SK-N-MC (cell line): Measurements from ENCODE around the gene MIEF1.

Source experiments
- DNase-seq: peaks from one replicate; pipeline ENCODE4 v3.0.0-alpha.2; 2011; ENCODE audit warnings: low read depth, low spot score
- H3K27ac ChIP-seq: fragments of 200-600 bp; sonication (generic); 2 replicates; pipeline ENCODE4 v1.5.1; 2016; ENCODE audit warnings: mixed run types
- H3K36me3 ChIP-seq: fragments of 200-600 bp; sonication (generic); 2 replicates; pipeline ENCODE4 v1.6.1; 2017; ENCODE audit warnings: antibody characterized with exemption, low read length, mixed read lengths; ENCODE audit not compliant: insufficient read depth
- H3K4me3 ChIP-seq: fragments of 200-600 bp; sonication (generic); 2 replicates; pipeline ENCODE4 v1.5.1; 2016
- H3K9ac ChIP-seq: fragments of 200-600 bp; sonication (generic); 2 replicates; pipeline ENCODE4 v1.8.0; 2017; ENCODE audit warnings: mixed run types, mixed read lengths; ENCODE audit not compliant: insufficient read length
- H3K9me3 ChIP-seq: fragments of 200-600 bp; sonication (generic); 2 replicates; pipeline ENCODE4 v1.6.1; 2017; ENCODE audit warnings: low read depth, mild to moderate bottlenecking, antibody characterized with exemption, low read length, moderate library complexity, mixed read lengths
- EZH2 ChIP-seq: fragments of 200-600 bp; sonication (generic); IDR thresholded peaks from one replicate; pipeline ENCODE4 v1.6.1; 2017; ENCODE audit warnings: antibody characterized with exemption
- FOXP2 ChIP-seq: optimal IDR thresholded peaks from 2 replicates; pipeline ENCODE3; 2011; ENCODE audit warnings: mild to moderate bottlenecking, moderate library complexity; ENCODE audit not compliant: insufficient read depth; ENCODE audit errors: extremely low read length, control extremely low read depth
- POLR2AphosphoS5 ChIP-seq: IDR thresholded peaks from 2 replicates; pipeline ENCODE4 v1.6.1; 2012; ENCODE audit warnings: mild to moderate bottlenecking, low read depth, low read length, borderline replicate concordance

Gene MIEF1

DNA sequence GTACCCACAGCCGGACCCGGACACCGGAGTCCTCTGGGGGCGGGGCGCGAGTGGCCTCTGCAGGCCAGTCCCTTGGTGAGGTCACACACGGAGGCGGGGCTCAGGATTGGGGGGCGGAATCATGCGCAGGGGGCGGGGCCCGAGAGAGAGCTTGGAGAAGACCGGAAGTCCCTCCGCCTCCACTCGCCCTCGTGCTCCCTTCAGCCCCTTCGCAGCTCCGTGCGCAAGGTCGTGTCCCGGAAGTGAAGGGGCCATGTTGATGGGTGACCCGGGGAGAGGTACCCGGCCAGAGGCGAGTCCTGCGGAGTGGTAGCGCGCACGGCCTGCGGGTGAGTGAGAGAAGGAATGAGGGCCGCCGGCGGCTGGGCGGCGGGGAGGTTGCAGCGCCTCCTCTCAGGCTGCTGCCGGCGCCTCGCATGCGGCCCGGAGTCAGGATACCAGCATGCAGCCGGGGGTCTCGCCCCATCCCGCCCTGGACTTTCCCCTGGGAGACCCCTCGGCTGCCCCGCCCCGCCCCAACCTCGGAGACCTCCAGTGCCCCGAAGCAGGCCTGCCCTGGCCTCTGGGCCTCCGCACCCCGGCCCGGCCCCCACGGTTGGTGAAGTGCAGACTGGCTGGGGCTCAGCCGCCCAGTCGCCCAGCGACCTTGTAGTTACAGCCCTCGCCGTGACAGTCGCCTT is at the start of gene MIEF1:
Gene MIEF1 (plus strand): TSS at position 182 of the 680 bp plus-strand sequence. CDS start 9,005 bp downstream, outside the sequence.
- Histone ChIP-seq H3K4me3 (peak within 1 kb of the TSS; percentile 97), H3K36me3 (peaks cover 38% of the 10 kb centered on the region), H3K27ac (peak within 1 kb of the TSS; percentile 75), H3K9me3 (no peaks in the 10 kb centered on the region), H3K9ac (peak within 1 kb of the TSS; percentile 91)
- no peak for DNase-seq
- peak; percentile 56 for TF ChIP-seq FOXP2
- no peak for TF ChIP-seq EZH2
- TF ChIP-seq POLR2AphosphoS5, result peak; percentile 83

DNA sequence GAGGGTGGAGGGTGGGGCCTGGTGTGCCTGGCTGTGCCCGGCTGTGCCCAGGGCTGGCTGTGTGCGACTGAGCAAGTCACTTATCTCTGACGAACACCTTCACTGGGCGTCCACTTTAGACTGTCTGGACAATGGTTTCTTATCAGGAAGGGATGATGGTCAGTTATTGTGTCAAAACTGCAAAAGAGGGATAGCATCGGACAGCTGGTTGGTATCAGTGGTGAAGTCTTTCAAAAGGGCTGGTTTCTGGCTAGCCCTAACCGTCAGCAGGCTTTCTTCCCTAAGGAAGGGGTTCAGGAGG is 49.4 kb upstream of the MIEF1 start:
- no peak for TF ChIP-seq FOXP2
- TF ChIP-seq POLR2AphosphoS5, result no peak
- no peak for TF ChIP-seq EZH2
- DNase-seq, result no peak
- no peaks in the 10 kb centered on the region for H3K36me3 ChIP-seq
- no peak overlapping the region for H3K4me3 ChIP-seq
- no peak overlapping the region for H3K9ac ChIP-seq
- H3K27ac ChIP-seq, result peak overlapping the region; percentile 4; the same call in 1 of the 2 replicates
- no peaks in the 10 kb centered on the region for H3K9me3 ChIP-seq

DNA sequence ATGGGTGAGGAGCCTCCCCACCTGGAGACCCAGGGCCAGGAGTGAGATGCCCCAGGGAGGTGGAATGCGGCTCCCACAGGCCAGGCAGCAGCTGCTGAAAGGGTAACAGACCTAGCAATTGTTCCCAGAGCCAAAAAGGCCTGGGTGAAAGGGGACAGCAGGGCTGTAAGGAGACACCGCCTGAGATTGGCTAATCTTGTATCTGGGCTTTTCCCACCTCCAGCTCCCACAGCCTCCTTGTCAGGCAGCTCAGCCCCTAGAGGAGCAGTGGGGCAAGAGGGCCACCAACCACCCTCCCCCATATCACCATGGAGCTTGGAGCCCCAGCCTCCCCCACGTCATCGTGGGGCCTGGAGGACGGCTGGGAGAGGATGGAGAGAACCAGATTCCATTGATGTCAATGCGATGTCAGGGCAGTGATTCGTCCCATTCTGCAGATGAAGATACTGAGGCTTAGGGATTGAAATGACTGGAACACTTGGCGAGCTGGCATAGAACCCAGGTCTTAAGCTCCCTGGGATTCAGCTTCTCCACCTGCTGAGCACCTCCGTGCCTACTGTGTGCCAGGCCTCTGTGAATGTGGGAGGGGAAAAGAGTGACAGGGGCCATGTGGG is 48.2 kb upstream of the MIEF1 start:
- H3K27ac ChIP-seq, result no peak overlapping the region
- H3K36me3 ChIP-seq, result no peaks in the 10 kb centered on the region
- no peaks in the 10 kb centered on the region for H3K9me3 ChIP-seq
- DNase-seq, result no peak
- no peak overlapping the region for H3K4me3 ChIP-seq
- no peak for TF ChIP-seq FOXP2
- no peak for TF ChIP-seq EZH2
- TF ChIP-seq POLR2AphosphoS5, result no peak
- H3K9ac ChIP-seq, result no peak overlapping the region

DNA sequence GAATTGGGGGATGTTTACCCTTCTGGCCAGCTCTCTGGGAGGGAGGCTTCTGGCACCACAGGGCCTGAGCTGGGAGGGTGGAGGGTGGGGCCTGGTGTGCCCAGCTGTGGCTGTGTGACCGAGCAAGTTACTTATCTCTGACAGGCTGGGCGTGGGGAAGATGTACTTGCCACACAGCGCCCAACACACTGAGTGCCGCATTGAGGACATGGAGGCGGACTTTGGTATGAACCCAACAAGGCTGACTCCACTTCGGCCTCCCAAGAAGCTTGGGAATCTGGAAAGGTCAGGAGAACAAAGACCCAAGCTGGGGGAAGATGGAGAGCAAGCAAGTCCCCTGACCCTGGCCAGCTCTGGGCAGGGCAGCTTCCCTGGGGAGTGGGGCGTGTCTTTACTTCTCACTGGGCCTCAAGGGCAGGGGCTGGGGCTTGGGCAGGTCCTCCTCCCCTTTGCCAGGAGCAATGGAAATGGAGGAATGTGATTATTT is 47.7 kb upstream of the MIEF1 start:
- Histone ChIP-seq H3K27ac (peak overlapping the region; percentile 36; the same call in 1 of the 2 replicates), H3K36me3 (no peaks in the 10 kb centered on the region), H3K4me3 (no peak overlapping the region), H3K9me3 (no peaks in the 10 kb centered on the region), H3K9ac (no peak overlapping the region)
- no peak for TF ChIP-seq POLR2AphosphoS5
- no peak for TF ChIP-seq FOXP2
- TF ChIP-seq EZH2, result no peak
- no peak for DNase-seq

DNA sequence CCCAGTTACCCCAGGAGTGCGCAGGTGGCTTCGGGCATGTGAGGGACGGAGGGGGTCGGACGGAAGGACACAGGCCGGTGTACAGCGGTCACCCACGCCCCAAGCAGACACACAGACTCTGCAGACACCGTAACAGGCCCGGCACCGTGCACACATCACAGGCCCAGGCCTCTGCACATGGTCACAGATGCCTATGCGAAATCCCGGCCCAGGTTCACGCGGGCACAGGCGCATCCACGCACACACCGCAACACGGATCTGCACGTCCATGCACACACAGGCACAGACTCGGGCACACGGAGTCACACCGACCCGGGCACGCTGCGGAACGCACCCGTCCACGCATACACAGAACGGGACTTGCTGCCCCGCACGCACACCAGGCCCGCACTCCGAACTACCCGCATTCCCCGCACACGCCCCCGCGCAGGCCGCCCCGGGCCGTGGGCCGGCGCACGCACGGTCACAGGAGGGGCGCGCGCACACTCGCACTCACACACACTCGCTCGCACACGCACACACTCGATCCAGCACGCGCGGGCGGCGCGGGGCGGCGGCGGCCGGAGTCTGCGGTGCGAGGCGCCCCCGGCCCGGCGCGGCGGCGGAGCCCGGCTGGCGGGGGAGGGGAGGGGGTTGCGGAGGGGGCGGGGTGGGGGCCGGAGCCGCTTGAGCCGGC is 45.4 kb upstream of the MIEF1 start, which contains the start of gene MGAT3:
Gene MGAT3 (plus strand): TSS at position 491 of the 676 bp plus-strand sequence. CDS start 30,336 bp downstream, outside the sequence.
- H3K4me3 ChIP-seq, result peak within 1 kb of the TSS; percentile 87
- no peak for DNase-seq
- TF ChIP-seq POLR2AphosphoS5, result no peak
- TF ChIP-seq FOXP2, result no peak
- TF ChIP-seq EZH2, result no peak
- H3K9me3 ChIP-seq, result no peaks in the 10 kb centered on the region
- 0 out of 2 replicates have a peak within 1 kb of the TSS, but pooled peaks have one; percentile 25 for H3K27ac ChIP-seq
- no peaks in the 10 kb centered on the region for H3K36me3 ChIP-seq
- H3K9ac ChIP-seq, result peak within 1 kb of the TSS; percentile 78

DNA sequence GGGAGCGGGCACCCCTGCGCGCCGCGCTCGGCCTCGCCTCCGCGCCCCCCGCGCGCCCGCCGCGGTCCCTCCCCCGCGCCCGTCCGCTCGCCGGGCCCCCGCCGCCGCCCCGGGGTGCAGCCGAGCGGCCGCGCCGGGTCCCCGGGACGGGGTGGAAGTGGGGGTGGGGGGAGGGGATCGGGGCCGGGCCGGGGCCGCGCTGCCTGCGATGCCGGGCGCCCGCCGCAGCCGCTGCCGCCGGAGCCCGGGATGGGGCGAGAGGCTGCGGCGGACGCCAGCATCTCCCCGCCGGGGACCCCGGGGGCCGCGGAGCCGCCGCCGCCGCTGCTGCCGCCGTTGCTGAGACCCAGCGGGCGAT is 44.9 kb upstream of the MIEF1 start:
- Histone ChIP-seq H3K36me3 (no peaks in the 10 kb centered on the region), H3K9ac (peak overlapping the region; percentile 78), H3K9me3 (no peaks in the 10 kb centered on the region), H3K27ac (no peak overlapping the region), H3K4me3 (peak overlapping the region; percentile 87)
- DNase-seq, result no peak
- TF ChIP-seq FOXP2 (no peak), POLR2AphosphoS5 (no peak), EZH2 (no peak)

DNA sequence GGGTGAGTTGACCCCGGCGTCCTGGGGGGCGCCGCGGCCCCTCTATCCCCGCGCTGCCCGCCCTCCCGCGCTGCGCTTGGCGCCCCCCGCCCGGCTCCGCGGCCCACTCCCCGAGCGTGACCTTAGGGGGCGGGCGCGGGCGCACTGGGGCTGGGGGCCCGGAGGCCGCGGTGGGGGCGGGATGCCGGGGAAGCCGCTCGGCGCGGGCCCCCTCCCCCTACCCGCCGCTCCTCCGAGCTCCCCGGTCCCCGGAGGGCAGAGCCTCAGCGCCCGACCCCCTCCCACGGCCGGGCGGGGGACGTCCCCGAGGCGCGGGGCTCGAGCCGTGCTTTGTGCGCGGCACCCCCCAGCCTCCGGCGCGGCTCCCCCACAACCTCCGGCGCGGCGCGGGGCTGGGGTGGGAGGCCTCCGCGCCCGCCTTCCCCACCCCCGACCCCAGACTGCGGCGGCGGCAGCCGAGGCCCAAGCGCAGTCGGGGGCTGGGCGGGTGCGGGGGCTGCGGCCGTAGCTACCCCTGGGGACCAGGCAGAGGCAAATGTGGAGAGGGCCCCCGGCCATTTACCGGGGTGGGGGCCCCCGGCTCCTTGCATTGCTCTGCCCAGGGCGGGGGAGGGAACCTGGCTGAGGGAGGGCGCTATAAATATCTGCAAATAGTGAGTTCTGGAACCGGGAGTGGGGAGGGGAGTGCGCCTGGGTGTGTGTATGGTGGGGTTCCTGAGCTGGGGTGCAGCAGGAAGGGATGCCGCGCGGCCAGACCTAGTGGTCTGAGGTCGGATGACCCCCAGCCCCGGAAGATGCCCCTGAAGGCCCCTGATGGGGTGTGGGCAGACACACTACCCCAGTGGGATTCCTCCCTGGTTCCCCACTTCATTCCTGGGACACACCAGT is 44.3 kb upstream of the MIEF1 start:
- no peak for DNase-seq
- TF ChIP-seq POLR2AphosphoS5, result no peak
- no peak for TF ChIP-seq EZH2
- TF ChIP-seq FOXP2, result no peak
- Histone ChIP-seq H3K4me3 (peak overlapping the region; percentile 87), H3K9ac (peak overlapping the region; percentile 78), H3K9me3 (no peaks in the 10 kb centered on the region), H3K27ac (0 out of 2 replicates have a peak overlapping the region, but pooled peaks have one; percentile 25), H3K36me3 (no peaks in the 10 kb centered on the region)
